ENCODE data around the gene GLIS2. TPM values are rescaled to one million over a fixed set of nuclear protein-coding genes. Genes with fewer than 3 reads are reported as not detected.

Gene GLIS2
- polyA plus RNA-seq, 1 experiment, result 2.2 TPM

DNA sequence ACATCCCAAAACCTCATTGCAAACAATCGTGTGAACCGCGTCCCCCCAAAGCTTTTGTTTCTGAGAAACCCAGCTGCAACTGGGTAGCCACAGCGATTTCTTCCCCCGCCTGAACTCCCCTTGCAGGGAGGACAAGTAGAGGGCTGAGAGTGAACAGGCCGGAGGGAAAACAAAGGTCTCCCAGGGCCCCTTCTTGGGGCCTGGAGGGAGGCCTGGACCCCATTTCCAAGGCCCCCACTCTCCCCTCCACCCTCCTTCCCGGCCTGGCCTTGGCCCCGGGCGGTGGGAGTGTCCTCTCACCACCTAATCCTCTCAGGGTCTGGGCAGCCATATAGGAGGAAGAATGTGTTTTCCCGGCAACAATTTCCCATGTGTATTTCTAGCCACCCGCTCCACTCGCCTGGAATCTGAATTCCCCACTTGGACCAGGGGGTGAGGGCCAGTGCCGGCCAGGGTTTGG, 2.6 kb downstream of the GLIS2 start:
- ChIA-PET POLR2A (interaction anchor here (0.6 to 1.5 kb wide), 3 partner anchors 9 to 46 kb away, joined by 3 to 4 read pairs (median 4); partner anchors contain the start of gene TFAP4), CTCF (no interaction called here)
- Histone ChIP-seq H3K27me3 (ENCODE audit: control insufficient read depth, insufficient read depth, low read length) (no peaks in the 10 kb centered on the region), H3K9me3 (ENCODE audit: control insufficient read depth, insufficient read depth, low read length) (no peaks in the 10 kb centered on the region; the same call in 1 of the 2 replicates), H3K4me3 (ENCODE audit: low read depth, low read length) (no peak overlapping the region; the same call in 1 of the 2 replicates), H3K27ac (ENCODE audit: low read depth, low read length) (no peak overlapping the region)
- DNase-seq (ENCODE audit: low read depth, low spot score), result no peak
- TF ChIP-seq, protein P1, sequence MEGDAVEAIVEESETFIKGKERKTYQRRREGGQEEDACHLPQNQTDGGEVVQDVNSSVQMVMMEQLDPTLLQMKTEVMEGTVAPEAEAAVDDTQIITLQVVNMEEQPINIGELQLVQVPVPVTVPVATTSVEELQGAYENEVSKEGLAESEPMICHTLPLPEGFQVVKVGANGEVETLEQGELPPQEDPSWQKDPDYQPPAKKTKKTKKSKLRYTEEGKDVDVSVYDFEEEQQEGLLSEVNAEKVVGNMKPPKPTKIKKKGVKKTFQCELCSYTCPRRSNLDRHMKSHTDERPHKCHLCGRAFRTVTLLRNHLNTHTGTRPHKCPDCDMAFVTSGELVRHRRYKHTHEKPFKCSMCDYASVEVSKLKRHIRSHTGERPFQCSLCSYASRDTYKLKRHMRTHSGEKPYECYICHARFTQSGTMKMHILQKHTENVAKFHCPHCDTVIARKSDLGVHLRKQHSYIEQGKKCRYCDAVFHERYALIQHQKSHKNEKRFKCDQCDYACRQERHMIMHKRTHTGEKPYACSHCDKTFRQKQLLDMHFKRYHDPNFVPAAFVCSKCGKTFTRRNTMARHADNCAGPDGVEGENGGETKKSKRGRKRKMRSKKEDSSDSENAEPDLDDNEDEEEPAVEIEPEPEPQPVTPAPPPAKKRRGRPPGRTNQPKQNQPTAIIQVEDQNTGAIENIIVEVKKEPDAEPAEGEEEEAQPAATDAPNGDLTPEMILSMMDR (IDR thresholded peaks at IDR 0.05; ENCODE audit: low read depth, low read length), result no peak

DNA sequence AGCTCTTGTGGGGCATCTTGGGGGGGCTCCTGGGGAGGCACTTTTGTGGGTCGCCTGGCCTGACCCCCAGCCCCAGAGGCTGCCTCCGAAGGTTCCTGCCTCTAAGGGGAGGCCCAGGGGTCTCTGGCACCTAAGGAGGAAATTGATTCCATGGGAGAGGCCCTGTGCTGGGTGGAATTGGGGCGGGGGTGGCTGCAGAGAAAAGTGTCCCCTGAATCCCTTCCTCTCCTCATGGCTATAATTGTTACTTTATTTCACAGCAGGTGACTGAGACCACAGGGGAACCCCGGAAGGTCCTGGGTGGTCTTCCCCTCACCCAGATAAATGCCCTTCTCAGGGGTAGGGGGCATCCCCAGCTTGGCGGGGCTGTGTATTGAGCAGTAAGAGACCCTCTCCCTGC, 3.1 kb downstream of the GLIS2 start:
- DNase-seq (ENCODE audit: low read depth, low spot score), result no peak
- H3K4me3 ChIP-seq (ENCODE audit: low read depth, low read length), result no peak overlapping the region
- ChIA-PET POLR2A (interaction anchor here (0.6 to 1.5 kb wide), 2 partner anchors 9 to 46 kb away, joined by 3 to 4 read pairs; partner anchors contain the start of gene TFAP4), CTCF (no interaction called here)
- no peaks in the 10 kb centered on the region for H3K27me3 ChIP-seq (ENCODE audit: control insufficient read depth, insufficient read depth, low read length)
- TF ChIP-seq, protein P1 (IDR thresholded peaks at IDR 0.05; ENCODE audit: low read depth, low read length), result no peak
- no peaks in the 10 kb centered on the region; the same call in 1 of the 2 replicates for H3K9me3 ChIP-seq (ENCODE audit: control insufficient read depth, insufficient read depth, low read length)
- no peak overlapping the region for H3K27ac ChIP-seq (ENCODE audit: low read depth, low read length)

DNA sequence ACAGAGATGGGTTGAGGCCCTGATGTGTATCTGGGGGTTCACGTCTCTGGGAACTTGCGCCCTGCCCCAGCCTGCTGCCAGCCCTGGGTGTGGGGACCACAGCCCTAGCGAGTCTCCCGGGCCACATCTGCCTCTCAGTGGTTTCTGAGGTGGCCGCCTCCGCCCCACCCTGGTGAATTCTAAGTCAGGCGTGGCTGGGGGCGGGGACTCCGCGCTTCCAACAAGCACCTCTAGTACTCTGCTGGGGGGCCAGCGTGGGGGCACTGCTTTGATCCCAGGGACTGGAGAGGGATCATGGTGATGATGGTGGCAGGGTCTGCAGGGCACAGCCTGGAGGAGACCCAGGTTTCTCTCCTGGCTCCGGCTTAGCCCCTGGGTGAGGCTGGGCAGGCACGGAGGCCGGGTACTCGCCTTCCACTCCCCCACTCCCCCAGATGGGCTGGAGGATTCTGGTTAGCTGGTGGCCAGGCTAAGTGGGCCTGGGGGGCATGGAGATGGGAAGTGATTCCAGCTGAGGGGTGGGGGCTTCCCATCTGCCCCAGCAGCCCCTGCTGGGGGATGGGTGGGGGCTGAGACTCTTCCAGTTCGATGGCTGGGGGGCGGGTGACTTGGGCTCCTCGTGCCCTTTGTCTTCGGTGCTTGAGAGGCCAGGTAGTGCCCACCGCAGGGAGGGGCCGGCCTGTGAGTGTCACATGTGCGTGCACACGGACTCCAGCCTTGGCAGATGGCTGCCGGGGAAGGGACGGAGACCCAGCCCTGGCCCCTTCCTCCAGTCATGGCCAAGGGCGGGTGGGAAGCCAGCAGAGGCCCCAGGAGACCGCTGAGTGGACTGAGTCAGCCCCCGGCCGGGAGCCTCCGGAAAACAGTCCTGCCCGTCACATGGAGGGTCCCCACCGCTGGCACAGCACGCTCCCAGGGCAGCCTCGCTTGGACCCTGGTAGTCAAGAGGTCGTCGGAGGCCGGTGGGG, 3.9 kb downstream of the GLIS2 start:
- H3K27ac ChIP-seq (ENCODE audit: low read depth, low read length), result no peak overlapping the region
- no peak overlapping the region for H3K4me3 ChIP-seq (ENCODE audit: low read depth, low read length)
- no peaks in the 10 kb centered on the region for H3K27me3 ChIP-seq (ENCODE audit: control insufficient read depth, insufficient read depth, low read length)
- TF ChIP-seq, protein P1 (IDR thresholded peaks at IDR 0.05; ENCODE audit: low read depth, low read length), result no peak
- POLR2A ChIA-PET, result interaction anchor here (1.5 kb wide), 1 partner anchor 10 kb away, joined by 3 read pairs; no protein-coding TSS in a partner anchor
- CTCF ChIA-PET, result no interaction called here
- no peak for DNase-seq (ENCODE audit: low read depth, low spot score)
- H3K9me3 ChIP-seq (ENCODE audit: control insufficient read depth, insufficient read depth, low read length), result no peaks in the 10 kb centered on the region; the same call in 1 of the 2 replicates

DNA sequence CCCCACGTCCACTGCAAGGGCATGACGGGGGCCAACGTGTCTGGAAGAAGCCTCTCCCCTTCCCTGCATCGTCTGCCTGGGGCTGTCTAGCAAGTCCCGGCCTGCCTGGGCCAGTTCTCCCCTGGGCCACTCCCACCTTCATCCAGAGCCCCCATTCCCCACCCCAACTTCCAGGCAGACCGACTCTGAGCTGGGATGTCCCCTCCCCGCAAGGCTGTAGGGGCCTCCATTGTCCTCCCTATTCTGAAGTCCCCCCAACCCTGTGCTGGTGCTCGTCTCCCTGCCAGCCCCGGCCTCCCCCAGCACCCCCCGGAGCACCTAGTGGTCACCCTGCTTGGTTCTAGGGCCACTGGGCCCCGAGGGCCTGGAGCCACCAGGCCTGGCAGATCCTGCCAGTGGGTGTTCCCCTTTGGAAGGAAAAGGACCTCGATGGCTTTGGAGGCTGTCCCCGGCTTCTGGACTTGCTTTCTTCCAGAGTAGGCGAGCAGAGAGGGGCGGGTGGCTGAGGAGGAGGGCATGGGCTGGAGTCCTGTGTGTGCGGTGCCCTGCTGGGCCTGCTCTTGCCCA, 4.8 kb downstream of the GLIS2 start:
- H3K27me3 ChIP-seq (ENCODE audit: control insufficient read depth, insufficient read depth, low read length), result no peaks in the 10 kb centered on the region
- H3K9me3 ChIP-seq (ENCODE audit: control insufficient read depth, insufficient read depth, low read length), result no peaks in the 10 kb centered on the region; the same call in 1 of the 2 replicates
- no peak for DNase-seq (ENCODE audit: low read depth, low spot score)
- ChIA-PET POLR2A (no interaction called here), CTCF (interaction anchor here (0.7 kb wide), 1 partner anchor 120 kb away, joined by 3 read pairs; no protein-coding TSS in a partner anchor)
- H3K27ac ChIP-seq (ENCODE audit: low read depth, low read length), result no peak overlapping the region
- TF ChIP-seq, protein P1 (IDR thresholded peaks at IDR 0.05; ENCODE audit: low read depth, low read length), result no peak
- no peak overlapping the region for H3K4me3 ChIP-seq (ENCODE audit: low read depth, low read length)
